ENCODE results near the gene UTP20.

DNA sequence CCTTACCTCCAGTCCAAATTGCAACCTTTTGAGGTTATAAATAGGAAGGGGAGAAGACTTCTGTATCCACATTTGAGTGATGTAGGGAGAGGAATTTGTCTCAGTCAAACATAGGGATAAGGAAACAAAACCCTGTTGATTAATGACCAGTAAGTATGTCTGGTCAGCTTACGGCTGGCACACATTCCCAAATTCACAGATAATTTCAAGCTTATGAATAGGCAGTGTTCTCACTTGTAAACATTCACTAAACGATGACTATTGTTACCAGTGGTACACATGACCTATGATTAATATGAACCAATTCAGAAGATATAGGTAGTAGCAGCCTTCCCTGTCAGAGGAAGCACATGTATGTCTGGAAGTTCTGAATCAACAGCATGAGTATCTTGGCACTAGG, 36.8 kb upstream of the UTP20 start:
- TF ChIP-seq POLR2A (IDR thresholded peaks at IDR 0.05) (no peak), EP300 (IDR thresholded peaks at IDR 0.05) (no peak)
- TF ChIP-seq, protein P1, sequence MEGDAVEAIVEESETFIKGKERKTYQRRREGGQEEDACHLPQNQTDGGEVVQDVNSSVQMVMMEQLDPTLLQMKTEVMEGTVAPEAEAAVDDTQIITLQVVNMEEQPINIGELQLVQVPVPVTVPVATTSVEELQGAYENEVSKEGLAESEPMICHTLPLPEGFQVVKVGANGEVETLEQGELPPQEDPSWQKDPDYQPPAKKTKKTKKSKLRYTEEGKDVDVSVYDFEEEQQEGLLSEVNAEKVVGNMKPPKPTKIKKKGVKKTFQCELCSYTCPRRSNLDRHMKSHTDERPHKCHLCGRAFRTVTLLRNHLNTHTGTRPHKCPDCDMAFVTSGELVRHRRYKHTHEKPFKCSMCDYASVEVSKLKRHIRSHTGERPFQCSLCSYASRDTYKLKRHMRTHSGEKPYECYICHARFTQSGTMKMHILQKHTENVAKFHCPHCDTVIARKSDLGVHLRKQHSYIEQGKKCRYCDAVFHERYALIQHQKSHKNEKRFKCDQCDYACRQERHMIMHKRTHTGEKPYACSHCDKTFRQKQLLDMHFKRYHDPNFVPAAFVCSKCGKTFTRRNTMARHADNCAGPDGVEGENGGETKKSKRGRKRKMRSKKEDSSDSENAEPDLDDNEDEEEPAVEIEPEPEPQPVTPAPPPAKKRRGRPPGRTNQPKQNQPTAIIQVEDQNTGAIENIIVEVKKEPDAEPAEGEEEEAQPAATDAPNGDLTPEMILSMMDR (IDR thresholded peaks at IDR 0.05): no peak

Data from tibial nerve (tissue), 4 donors.